ENCODE measurements around the gene SPATA33. TPM values are rescaled to one million over a fixed set of nuclear protein-coding genes. Genes with fewer than 3 reads are reported as not detected.
"Not testable (repeated sequence)": the region's sequence is repeated elsewhere in the genome, so short reads cannot be mapped to it uniquely, and the experiment has no call there.

Gene SPATA33
- total and polyA plus RNA-seq, 2 experiments from 2014 or later, result 2.7 to 7.5 TPM

DNA sequence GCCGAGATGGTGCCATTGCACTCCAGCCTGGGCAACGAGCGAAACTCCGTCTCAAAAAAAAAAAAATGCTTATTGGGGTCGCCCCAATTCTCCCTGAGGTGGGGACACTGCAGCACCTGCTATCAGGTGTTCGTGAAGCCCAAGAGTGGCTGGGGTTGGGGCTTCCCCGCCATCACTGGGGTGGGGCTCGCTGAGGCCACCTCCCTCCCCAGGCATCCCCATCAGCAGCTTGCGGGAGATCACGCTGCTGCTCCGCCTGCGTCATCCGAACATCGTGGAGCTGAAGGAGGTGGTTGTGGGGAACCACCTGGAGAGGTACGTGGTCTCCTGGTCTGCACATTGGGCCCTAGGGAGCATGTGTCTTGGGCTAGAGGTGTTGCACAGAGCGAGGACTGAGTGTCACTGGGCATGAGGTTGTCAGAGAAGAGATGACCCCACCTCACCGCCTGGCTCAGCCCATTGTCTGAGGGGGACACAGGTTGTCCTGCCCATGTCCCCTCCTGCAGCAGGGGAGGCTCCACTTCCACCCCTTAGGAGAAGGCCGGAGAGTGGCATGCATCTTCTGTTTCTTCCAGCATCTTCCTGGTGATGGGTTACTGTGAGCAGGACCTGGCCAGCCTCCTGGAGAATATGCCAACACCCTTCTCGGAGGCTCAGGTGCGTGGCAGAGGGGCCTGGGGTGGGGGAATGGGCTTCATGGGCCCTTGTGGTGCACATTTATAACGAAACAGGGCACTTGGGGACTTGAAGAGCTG lies 33.8 kb downstream of the SPATA33 start:
- DNase-seq, result no peak

DNA sequence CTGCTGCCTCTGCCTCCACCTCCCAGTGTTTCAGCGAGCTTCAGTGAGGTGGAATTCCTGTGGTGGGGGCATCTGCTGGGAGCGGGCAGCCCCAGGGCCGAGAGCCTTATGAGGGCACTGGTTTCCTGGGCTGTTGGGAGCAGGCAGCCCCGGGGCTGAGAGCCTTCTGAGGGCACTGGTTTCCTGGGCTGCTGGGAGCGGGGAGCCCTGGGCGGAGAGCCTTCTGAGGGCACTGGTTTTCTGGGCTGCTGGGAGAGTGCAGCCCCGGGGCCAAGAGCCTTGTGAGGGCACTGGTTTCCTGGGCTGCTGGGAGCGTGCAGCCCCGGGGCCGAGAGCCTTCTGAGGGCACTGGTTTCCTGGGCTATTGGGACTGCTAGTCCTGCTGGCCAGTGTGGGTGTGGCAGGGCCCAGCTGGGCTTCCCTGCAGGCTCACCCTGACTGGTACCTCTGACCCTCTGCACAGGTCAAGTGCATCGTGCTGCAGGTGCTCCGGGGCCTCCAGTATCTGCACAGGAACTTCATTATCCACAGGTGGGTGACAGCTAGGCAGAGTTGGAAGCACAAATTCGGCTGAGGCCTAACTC lies 34.4 kb downstream of the SPATA33 start:
- H3K36me3 ChIP-seq (ENCODE audit: low read depth), result peaks cover 6% of the 10 kb centered on the region; the same call in 1 of the 2 replicates
- H3K4me2 ChIP-seq (ENCODE audit: unreplicated experiment), result no peak overlapping the region

More for the DNA sequence above, 33.8 kb downstream of the SPATA33 start:
- H3K9me3 ChIP-seq (ENCODE audit: low read depth), result no peaks in the 10 kb centered on the region
- H3K79me2 ChIP-seq (ENCODE audit: insufficient read depth), result peaks cover 32% of the 10 kb centered on the region
- in situ Hi-C loops (cut with MboI), result no loop called here
- no peak overlapping the region for H3K27ac ChIP-seq
- TF ChIP-seq EZH2 (IDR thresholded peaks at IDR 0.05; ENCODE audit: insufficient read depth, poor library complexity, severe bottlenecking) (no peak), EZH2phosphoT487 (IDR thresholded peaks at IDR 0.05; ENCODE audit: insufficient read depth, low read depth) (no peak)
- H4K20me1 ChIP-seq (ENCODE audit: insufficient read depth), result no peaks in the 10 kb centered on the region
- H2AFZ ChIP-seq, result no peak overlapping the region
- no peak overlapping the region for H3K4me3 ChIP-seq
- 96 to 100% methylated on average over 17 to 21 of the region's 21 CpGs for WGBS, 2 experiments (ENCODE audit: low coverage in 1 of 2, low lambda C conversion rate in 2 of 2, missing lambda C conversion rate in 2 of 2)
- H3K27me3 ChIP-seq (replicated peaks; ENCODE audit: insufficient read depth), result no peaks in the 10 kb centered on the region
- H3F3A ChIP-seq (ENCODE audit: insufficient read depth), result peaks cover 8% of the 10 kb centered on the region; the same call in 1 of the 2 replicates
- H3K4me1 ChIP-seq (ENCODE audit: insufficient read depth), result peaks cover 4% of the 10 kb centered on the region
- H3K9ac ChIP-seq, result no peak overlapping the region
- no peak overlapping the region for H3K4me2 ChIP-seq (ENCODE audit: unreplicated experiment)
- H3K36me3 ChIP-seq (ENCODE audit: low read depth), result peaks cover 6% of the 10 kb centered on the region; the same call in 1 of the 2 replicates
- H3K9me2 ChIP-seq (ENCODE audit: insufficient read depth), result no peaks in the 10 kb centered on the region

DNA sequence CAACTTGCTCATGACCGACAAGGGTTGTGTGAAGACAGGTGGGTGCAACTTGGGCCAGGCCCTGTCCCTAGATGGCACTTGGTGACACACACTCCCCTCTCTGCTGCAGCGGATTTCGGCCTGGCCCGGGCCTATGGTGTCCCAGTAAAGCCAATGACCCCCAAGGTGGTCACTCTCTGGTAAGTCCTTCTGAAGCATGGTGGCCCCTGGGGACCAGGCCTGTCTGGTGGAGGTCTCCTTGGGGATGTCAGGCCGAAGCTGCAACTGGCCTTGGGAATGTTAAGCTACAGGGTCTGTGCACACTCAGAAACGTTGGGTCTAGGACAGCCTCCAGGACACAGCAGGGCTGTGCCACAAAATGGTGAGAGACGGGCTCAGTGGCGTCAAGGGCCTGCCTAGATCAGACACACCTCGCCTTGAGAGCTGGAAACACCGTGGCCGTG lies 35.7 kb downstream of the SPATA33 start:
- Histone ChIP-seq H3K4me2 (ENCODE audit: unreplicated experiment) (no peak overlapping the region), H3K27ac (no peak overlapping the region)
- in situ Hi-C loops (cut with MboI), result no loop called here

More for the DNA sequence above, 34.4 kb downstream of the SPATA33 start:
- no peaks in the 10 kb centered on the region for H3K27me3 ChIP-seq (replicated peaks; ENCODE audit: insufficient read depth)
- peaks cover 7% of the 10 kb centered on the region; the same call in 1 of the 2 replicates for H3F3A ChIP-seq (ENCODE audit: insufficient read depth)
- no peaks in the 10 kb centered on the region for H3K9me3 ChIP-seq (ENCODE audit: low read depth)
- in situ Hi-C loops (cut with MboI), result no loop called here
- TF ChIP-seq EZH2 (IDR thresholded peaks at IDR 0.05; ENCODE audit: insufficient read depth, poor library complexity, severe bottlenecking) (no peak), EZH2phosphoT487 (IDR thresholded peaks at IDR 0.05; ENCODE audit: insufficient read depth, low read depth) (no peak)
- no peak overlapping the region for H2AFZ ChIP-seq
- 91 to 95% methylated on average over 11 to 13 of the region's 13 CpGs for WGBS, 2 experiments (ENCODE audit: low coverage in 1 of 2, low lambda C conversion rate in 2 of 2, missing lambda C conversion rate in 2 of 2)
- no peak overlapping the region for H3K27ac ChIP-seq
- DNase-seq, result no peak
- H3K9ac ChIP-seq, result no peak overlapping the region
- H3K9me2 ChIP-seq (ENCODE audit: insufficient read depth), result no peaks in the 10 kb centered on the region
- peaks cover 4% of the 10 kb centered on the region for H3K4me1 ChIP-seq (ENCODE audit: insufficient read depth)
- H3K79me2 ChIP-seq (ENCODE audit: insufficient read depth), result peaks cover 31% of the 10 kb centered on the region
- H4K20me1 ChIP-seq (ENCODE audit: insufficient read depth), result no peaks in the 10 kb centered on the region
- H3K4me3 ChIP-seq, result no peak overlapping the region

DNA sequence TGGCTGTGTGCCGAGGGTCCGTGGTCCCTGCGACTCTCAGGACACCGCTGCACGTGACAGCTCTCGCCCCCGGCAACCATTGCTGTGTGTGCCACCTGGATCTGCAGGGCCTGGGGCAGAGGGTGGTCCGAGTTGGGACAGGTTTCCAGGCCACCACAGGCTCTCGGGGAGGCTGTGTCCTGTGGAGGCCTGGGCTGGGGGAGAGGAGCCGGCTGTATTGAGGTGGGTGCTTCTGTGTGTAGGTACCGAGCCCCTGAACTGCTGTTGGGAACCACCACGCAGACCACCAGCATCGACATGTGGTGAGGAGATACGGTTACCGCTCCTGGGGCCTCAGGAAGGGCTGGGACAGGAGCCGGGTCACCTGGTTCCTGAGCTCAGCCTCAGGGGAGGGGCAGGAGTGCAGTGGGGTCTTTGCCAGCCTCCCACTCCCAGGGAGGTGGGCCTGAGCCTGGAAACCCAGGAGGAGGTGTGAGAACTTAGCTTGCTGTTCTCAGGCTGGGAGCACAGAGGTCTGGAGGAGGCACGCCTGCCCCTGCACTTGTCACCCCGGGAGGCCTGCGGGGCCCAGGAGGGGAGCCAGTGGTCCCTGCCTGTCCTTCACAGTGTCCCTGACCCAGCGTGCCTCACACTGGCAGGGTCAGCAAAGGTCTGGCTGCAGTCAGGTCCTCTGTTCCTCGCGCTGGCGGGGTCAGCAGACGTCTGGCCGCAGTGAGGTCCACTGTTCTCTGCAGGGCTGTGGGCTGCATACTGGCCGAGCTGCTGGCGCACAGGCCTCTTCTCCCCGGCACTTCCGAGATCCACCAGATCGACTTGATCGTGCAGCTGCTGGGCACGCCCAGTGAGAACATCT lies 36.5 kb downstream of the SPATA33 start:
- Histone ChIP-seq H3K4me3 (no peak overlapping the region), H3K4me1 (ENCODE audit: insufficient read depth) (no peaks in the 10 kb centered on the region), H3K79me2 (ENCODE audit: insufficient read depth) (peaks cover 10% of the 10 kb centered on the region), H3K9me3 (ENCODE audit: low read depth) (no peaks in the 10 kb centered on the region), H2AFZ (no peak overlapping the region), H3K9ac (no peak overlapping the region), H3K36me3 (ENCODE audit: low read depth) (peaks cover 6% of the 10 kb centered on the region; the same call in 1 of the 2 replicates), H3K4me2 (ENCODE audit: unreplicated experiment) (no peak overlapping the region), H3K27ac (no peak overlapping the region), H3F3A (ENCODE audit: insufficient read depth) (no peaks in the 10 kb centered on the region), H4K20me1 (ENCODE audit: insufficient read depth) (no peaks in the 10 kb centered on the region), H3K27me3 (replicated peaks; ENCODE audit: insufficient read depth) (no peaks in the 10 kb centered on the region), H3K9me2 (ENCODE audit: insufficient read depth) (no peaks in the 10 kb centered on the region)
- in situ Hi-C loops (cut with MboI), result no loop called here
- TF ChIP-seq EZH2phosphoT487 (IDR thresholded peaks at IDR 0.05; ENCODE audit: insufficient read depth, low read depth) (no peak), EZH2 (IDR thresholded peaks at IDR 0.05; ENCODE audit: insufficient read depth, poor library complexity, severe bottlenecking) (no peak)
- 91 to 94% methylated on average over 27 to 31 of the region's 32 CpGs for WGBS, 2 experiments (ENCODE audit: low coverage in 1 of 2, low lambda C conversion rate in 2 of 2, missing lambda C conversion rate in 2 of 2)
- DNase-seq, result no peak

More for the DNA sequence above, 35.7 kb downstream of the SPATA33 start:
- peaks cover 6% of the 10 kb centered on the region; the same call in 1 of the 2 replicates for H3K36me3 ChIP-seq (ENCODE audit: low read depth)
- 89 to 90% methylated on average over 11 of the region's 11 CpGs for WGBS, 2 experiments (ENCODE audit: low coverage in 1 of 2, low lambda C conversion rate in 2 of 2, missing lambda C conversion rate in 2 of 2)
- H3K4me3 ChIP-seq, result no peak overlapping the region
- no peaks in the 10 kb centered on the region for H3F3A ChIP-seq (ENCODE audit: insufficient read depth)
- H3K9me3 ChIP-seq (ENCODE audit: low read depth), result no peaks in the 10 kb centered on the region
- no peaks in the 10 kb centered on the region for H4K20me1 ChIP-seq (ENCODE audit: insufficient read depth)
- DNase-seq, result no peak
- H2AFZ ChIP-seq, result no peak overlapping the region
- no peak for TF ChIP-seq EZH2phosphoT487 (IDR thresholded peaks at IDR 0.05; ENCODE audit: insufficient read depth, low read depth)
- no peak for TF ChIP-seq EZH2 (IDR thresholded peaks at IDR 0.05; ENCODE audit: insufficient read depth, poor library complexity, severe bottlenecking)
- no peaks in the 10 kb centered on the region for H3K27me3 ChIP-seq (replicated peaks; ENCODE audit: insufficient read depth)
- H3K79me2 ChIP-seq (ENCODE audit: insufficient read depth), result peaks cover 19% of the 10 kb centered on the region
- no peaks in the 10 kb centered on the region for H3K4me1 ChIP-seq (ENCODE audit: insufficient read depth)
- H3K9me2 ChIP-seq (ENCODE audit: insufficient read depth), result no peaks in the 10 kb centered on the region
- no peak overlapping the region for H3K9ac ChIP-seq

DNA sequence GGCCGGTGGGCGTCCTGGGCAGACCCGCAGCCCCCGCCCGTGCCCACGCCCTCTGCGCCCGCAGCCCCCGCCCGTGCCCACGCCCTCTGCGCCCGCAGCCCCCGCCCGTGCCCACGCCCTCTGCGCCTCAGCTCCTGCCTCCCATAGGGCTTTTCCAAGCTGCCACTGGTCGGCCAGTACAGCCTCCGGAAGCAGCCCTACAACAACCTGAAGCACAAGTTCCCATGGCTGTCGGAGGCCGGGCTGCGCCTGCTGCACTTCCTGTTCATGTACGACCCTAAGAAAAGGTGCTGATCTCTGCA lies 37.1 kb downstream of the SPATA33 start:
- H3K36me3 ChIP-seq (ENCODE audit: low read depth), result not testable (repeated sequence)

More for the DNA sequence above, 37.1 kb downstream of the SPATA33 start:
- in situ Hi-C loops (cut with MboI); H3K4me3 ChIP-seq; H3K27ac ChIP-seq; H3K4me2 ChIP-seq (ENCODE audit: unreplicated experiment); H3K4me1 ChIP-seq (ENCODE audit: insufficient read depth); H3K9ac ChIP-seq; DNase-seq; H3K27me3 ChIP-seq (replicated peaks; ENCODE audit: insufficient read depth); H3K79me2 ChIP-seq (ENCODE audit: insufficient read depth); H3F3A ChIP-seq (ENCODE audit: insufficient read depth); H3K9me2 ChIP-seq (ENCODE audit: insufficient read depth); H2AFZ ChIP-seq; H4K20me1 ChIP-seq (ENCODE audit: insufficient read depth); H3K9me3 ChIP-seq (ENCODE audit: low read depth): not testable (repeated sequence)
- 91 to 94% methylated on average over 9 to 23 of the region's 23 CpGs for WGBS, 2 experiments (ENCODE audit: low coverage in 1 of 2, low lambda C conversion rate in 2 of 2, missing lambda C conversion rate in 2 of 2)

All from GM23248 (cell line).